CD4-positive, alpha-beta T cell treated with Interleukin-21 for 1 hour (primary cell): ENCODE results near the gene LDHB.
"Not testable (repeated sequence)": the region's sequence is repeated elsewhere in the genome, so short reads cannot be mapped to it uniquely, and the experiment has no call there.

Experiments used
- DNase-seq: peaks from one replicate; pipeline ENCODE4 v3.0.0-alpha.2; 2020

The LDHB gene

GRCh38 chr12:21657326-21658077 lies at the start of gene LDHB:
Gene LDHB (minus strand): TSS chr12:21657842. CDS start chr12:21654671, 3,171 bp downstream.
- peak; percentile 91 for DNase-seq

DNA sequence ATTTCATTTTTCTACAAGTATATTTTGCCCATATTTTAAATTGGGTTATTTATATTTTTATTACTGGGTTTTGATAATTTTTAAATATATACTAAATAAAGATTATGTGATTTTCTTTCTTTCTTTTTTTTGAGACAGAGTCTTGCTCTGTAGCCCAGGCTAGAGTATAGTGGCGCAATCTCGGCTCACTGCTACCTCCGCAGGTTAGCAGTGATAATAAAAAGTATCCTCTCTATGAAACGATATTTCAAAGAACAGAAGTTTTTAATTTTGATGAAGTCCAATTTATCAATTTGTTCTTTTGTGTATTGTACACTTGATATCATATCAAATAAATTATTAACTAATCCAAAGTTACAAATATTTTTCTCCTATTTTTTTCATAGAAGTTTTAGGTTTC lies 47.2 kb upstream of the LDHB start:
- DNase-seq = no peak

- DNase-seq = no peak
These were observed 42.2 kb upstream of the LDHB start for GRCh38 chr12:21699851-21700250.

DNA sequence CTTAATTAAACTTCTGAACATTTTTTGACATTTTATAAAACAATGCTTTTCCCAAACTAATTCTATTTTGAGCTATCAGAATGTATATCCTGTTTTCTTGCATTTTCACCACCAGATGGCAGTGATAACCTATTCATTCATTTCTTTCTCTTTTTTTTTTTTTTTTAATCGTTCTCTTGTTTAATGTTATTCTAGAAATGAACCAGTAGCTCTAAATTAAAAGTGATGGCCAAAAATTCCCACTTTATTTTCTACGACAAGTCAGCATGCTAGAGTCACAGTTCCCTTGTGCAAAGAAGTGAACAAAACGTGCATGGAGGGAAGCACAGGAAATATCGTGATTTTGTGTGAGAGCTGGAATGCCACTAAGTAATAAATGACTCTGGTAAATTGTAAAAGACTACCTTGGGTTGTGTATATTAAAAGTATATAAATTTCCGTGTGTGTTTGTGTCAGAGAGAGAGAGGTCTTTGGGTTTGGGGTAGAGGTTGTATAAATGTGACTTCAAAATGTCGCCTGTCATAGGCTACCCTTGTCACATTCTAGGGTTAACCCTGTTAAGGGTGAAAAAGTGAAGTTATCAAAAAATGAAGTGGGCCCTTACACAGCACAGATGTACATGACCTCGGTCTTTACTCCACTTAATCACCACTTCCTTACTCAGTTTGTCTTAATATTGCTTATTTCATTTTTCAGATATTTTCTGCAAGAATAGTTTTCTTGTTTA lies 40.4 kb upstream of the LDHB start:
- peak; percentile 42 for DNase-seq

- no peak for DNase-seq
These were observed 39.0 kb upstream of the LDHB start for GRCh38 chr12:21696625-21697024.

DNA sequence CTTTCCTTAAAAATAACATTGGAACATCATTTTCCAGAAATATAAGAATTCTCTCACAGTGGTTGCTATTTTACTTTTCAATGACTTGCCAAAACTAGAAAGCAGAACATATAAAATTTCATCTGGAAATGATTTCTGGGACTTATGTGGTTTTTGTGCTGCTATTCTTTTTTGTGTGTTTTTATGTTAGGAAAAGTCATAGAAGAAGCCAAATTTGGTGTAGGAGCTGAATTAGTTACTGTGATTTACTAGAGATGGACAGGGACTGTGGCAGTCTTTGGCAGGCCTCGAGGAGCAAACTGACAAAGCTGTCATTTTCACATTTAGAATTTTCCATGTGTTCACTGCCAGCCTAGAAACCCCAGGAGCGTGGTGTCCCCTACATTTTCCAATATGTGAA lies 38.3 kb upstream of the LDHB start:
- no peak for DNase-seq

GRCh38 chr12:21694660-21695059 lies 37.0 kb upstream of the LDHB start:
- DNase-seq = no peak

DNA sequence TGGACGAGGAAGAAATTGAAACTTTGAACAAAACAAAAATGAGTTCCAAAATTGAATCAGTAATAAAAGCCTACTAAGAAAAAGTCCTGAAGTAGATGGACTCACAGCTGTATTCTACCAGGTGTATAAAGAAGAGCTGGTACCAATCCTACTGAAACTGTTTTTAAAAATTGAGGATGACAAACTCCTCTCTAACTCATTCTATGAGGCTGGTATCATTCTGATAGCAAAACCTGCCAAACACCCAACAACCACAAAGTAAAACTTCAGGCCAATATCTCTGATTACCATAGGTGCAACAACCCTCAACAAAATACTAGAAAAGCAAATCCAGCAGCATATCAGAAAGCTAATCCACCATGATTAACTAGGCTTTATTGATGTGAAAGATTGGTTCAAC lies 33.9 kb upstream of the LDHB start:
- no peak for DNase-seq

GRCh38 chr12:21690704-21691368 lies 33.2 kb upstream of the LDHB start:
- no peak for DNase-seq

GRCh38 chr12:21683115-21683514 lies 25.5 kb upstream of the LDHB start:
- no peak for DNase-seq

DNA sequence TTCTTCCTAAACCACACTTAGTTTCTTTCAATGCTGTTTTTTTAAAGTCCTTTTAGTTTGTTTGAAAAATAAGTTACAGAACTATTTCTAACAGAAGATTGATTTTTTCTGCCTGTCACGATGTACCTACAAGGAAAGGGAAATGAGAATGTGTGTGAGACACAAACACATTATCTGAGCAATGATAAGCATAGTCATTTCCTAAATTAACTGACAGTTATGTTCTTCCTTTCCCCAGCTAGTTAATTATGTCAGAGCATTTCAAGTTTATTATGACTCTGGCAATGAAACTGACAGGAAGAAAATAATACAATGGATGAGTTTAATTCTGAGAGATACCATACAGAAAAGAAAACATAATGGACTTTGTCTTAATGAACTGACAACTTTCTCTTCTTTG lies 21.3 kb upstream of the LDHB start:
- no peak for DNase-seq

DNA sequence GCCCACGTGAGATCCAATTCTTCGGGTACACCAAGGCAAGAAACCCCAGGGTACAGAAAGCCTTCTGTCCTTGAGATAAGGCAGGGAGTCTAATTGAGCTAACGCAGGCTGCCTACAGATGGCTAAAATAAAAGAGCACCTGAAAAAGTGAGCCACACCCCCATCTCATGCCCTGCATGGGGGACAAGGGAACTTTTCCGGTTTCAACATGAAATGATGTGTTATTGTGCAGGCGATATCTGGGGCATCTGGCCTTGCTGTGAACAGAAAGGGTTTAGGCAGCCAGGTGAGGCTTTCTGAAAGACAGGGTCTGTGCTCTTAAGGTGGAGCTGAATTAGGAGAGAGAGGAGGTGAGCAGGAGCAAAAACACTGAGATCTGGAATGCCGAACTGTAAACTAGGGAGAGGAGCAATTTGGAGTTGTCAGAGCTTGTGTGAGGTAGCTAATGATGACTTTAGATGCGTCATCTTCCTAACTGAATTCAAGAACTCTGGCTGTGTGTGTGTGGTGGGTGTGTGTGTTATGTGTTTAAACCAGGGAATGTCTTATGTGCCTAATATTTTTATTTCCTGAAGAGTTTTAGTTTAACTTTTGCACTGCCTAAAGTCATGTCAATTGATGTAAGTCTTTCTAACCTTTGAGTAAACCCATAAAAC lies 20.1 kb upstream of the LDHB start:
- peak; percentile 36 for DNase-seq

DNA sequence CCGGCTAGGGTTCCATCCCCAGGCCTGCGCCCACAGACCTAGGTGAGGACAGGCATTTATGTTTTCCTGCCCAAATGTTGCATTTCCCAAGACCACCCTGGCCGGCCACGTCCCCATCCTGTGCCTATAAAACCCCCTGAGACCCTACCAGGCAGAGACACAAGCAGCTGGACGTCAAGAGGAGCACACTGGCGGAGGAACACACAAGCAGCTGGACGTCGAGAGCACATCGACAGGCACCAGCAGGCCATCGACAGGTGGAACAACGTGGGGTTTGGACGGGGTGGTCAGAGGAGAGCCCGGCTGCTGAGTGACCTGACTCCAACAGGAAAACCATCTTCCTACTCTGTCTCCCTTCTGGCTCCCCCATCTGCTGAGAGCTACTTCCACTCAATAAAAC lies 19.6 kb upstream of the LDHB start:
- DNase-seq = no peak

GRCh38 chr12:21676776-21677175 lies 19.1 kb upstream of the LDHB start:
- DNase-seq = no peak

GRCh38 chr12:21675641-21676040 lies 18.0 kb upstream of the LDHB start:
- DNase-seq = no peak

- DNase-seq = no peak
These were observed 17.5 kb upstream of the LDHB start for GRCh38 chr12:21675096-21675495.

DNA sequence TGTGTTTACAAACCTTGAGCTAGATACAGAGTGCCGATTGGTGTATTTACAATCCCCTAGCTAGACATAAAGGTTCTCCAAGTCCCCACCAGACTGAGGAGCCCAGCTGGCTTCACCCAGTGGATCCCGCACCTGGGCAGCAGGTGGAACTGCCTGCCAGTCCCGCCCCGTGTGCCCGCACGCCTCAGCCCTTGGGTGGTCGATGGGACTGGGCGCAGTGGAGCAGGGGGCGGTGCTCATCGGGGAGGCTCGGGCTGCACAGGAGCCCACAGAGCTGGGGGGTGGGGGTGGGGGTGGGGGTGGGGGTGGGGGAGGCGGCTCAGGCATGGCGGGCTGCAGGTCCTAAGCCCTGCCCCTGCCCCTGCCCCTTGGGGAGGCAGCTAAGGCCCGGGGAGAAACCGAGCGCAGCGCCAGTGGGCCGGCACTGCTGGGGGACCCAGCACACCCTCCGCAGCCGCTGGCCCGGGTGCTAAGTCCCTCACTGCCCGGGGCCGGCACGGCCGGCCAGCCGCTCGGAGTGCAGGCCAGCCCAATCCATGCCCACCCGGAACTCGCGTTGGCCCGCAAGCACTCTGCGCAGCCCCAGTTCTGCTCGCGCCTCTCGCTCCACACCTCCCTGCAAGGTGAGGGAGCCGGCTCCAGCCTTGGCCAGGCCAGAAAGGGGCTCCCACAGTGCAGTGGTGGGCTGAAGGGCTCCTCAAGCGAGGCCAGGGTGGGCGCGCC lies 16.3 kb upstream of the LDHB start:
- not testable (repeated sequence) for DNase-seq

GRCh38 chr12:21672146-21672545 lies 14.5 kb upstream of the LDHB start:
- DNase-seq = no peak

GRCh38 chr12:21666722-21667121 lies 9.1 kb upstream of the LDHB start:
- DNase-seq = no peak

DNA sequence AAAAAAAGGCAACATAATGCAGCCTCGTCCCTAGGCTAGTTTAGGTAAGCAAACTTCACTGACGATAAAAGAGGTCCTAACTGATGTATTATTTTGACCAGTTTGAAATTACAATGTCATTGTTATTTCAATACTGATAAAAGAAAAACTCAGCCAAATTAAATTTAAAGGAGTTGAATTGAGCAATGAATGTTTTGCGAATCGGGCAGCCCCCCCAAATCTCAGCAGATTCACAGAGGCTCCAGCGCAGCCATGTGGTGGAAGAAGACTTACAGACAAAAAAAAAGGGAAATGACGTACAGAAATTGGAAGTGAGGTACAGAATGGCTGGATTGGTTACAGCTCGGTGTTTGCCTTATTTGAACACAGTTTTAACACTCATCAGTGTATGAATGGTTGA lies 8.2 kb upstream of the LDHB start:
- DNase-seq = no peak

GRCh38 chr12:21662122-21662792 lies 4.6 kb upstream of the LDHB start:
- no peak for DNase-seq
